Progenitor cell of endocrine pancreas (in vitro differentiated cells): ENCODE results near the gene COX6A2. TPM values are rescaled to one million over a fixed set of nuclear protein-coding genes. Genes with fewer than 3 reads are reported as not detected.

Experiments used
- DNase-seq: peaks from one replicate; pipeline ENCODE4 v3.0.0; 2021; ENCODE audit warnings: low spot score; ENCODE audit not compliant: unreplicated experiment
- H3K27ac Mint-ChIP-seq: 2 replicates; pipeline ENCODE4 v1.8.0; 2021; ENCODE audit warnings: mild to moderate bottlenecking, moderate library complexity, mixed read lengths
- H3K27me3 Mint-ChIP-seq: 2 replicates; pipeline ENCODE4 v1.8.0; 2021; ENCODE audit warnings: mixed read lengths
- H3K36me3 Mint-ChIP-seq: 2 replicates; pipeline ENCODE4 v1.8.0; 2022; ENCODE audit warnings: mixed read lengths; ENCODE audit not compliant: insufficient read depth
- H3K4me1 Mint-ChIP-seq: 2 replicates; pipeline ENCODE4 v1.8.0; 2021; ENCODE audit warnings: low read depth, mixed read lengths
- H3K4me3 Mint-ChIP-seq: 2 replicates; pipeline ENCODE4 v1.8.0; 2021; ENCODE audit warnings: low read depth, mild to moderate bottlenecking, moderate library complexity, mixed read lengths
- H3K9me3 Mint-ChIP-seq: 2 replicates; pipeline ENCODE4 v1.8.0; 2021; ENCODE audit warnings: low read depth, mixed read lengths
- CTCF ChIP-seq: fragments of 200-600 bp; sonication (generic); IDR thresholded peaks from one replicate; pipeline ENCODE4 v1.5.0; 2021; ENCODE audit warnings: antibody characterized with exemption, mild to moderate bottlenecking; ENCODE audit not compliant: unreplicated experiment
- total RNA-seq: library from RNA; stranded (reverse); gene quantifications from 2 replicates; pipeline ENCODE4 v1.2.1, GENCODE V29; 2021

Gene COX6A2
- total RNA-seq, 1 donor from 2014 or later: not detected

GRCh38 chr16:31467151-31467773 is 39.1 kb upstream of the COX6A2 start:
- H3K27me3 Mint-ChIP-seq: peaks cover 15% of the 10 kb centered on the region
- no peak for DNase-seq
- H3K4me1 Mint-ChIP-seq: peaks cover 3% of the 10 kb centered on the region
- peaks cover 10% of the 10 kb centered on the region for H3K36me3 Mint-ChIP-seq
- no peak overlapping the region for H3K4me3 Mint-ChIP-seq
- no peaks in the 10 kb centered on the region for H3K9me3 Mint-ChIP-seq
- no peak for TF ChIP-seq CTCF
- no peak overlapping the region for H3K27ac Mint-ChIP-seq

- Mint-ChIP-seq H3K4me1 (no peaks in the 10 kb centered on the region), H3K4me3 (no peak overlapping the region), H3K36me3 (peaks cover 10% of the 10 kb centered on the region), H3K27me3 (peaks cover 11% of the 10 kb centered on the region), H3K27ac (no peak overlapping the region), H3K9me3 (no peaks in the 10 kb centered on the region)
- TF ChIP-seq CTCF: no peak
- no peak for DNase-seq
Observed at GRCh38 chr16:31466381-31466841, 38.3 kb upstream of the COX6A2 start.

GRCh38 chr16:31465788-31466370 is 37.7 kb upstream of the COX6A2 start:
- Mint-ChIP-seq H3K9me3 (no peaks in the 10 kb centered on the region), H3K27ac (no peak overlapping the region)
- DNase-seq: no peak

GRCh38 chr16:31464781-31465260 is 36.7 kb upstream of the COX6A2 start:
- Mint-ChIP-seq H3K9me3 (no peaks in the 10 kb centered on the region), H3K27me3 (no peaks in the 10 kb centered on the region), H3K4me1 (peaks cover 4% of the 10 kb centered on the region), H3K36me3 (peaks cover 10% of the 10 kb centered on the region), H3K27ac (no peak overlapping the region), H3K4me3 (no peak overlapping the region)
- no peak for TF ChIP-seq CTCF
- DNase-seq: no peak

More at GRCh38 chr16:31465788-31466370, 37.7 kb upstream of the COX6A2 start:
- H3K36me3 Mint-ChIP-seq: peaks cover 10% of the 10 kb centered on the region
- no peak overlapping the region for H3K4me3 Mint-ChIP-seq
- no peak for TF ChIP-seq CTCF
- peaks cover 5% of the 10 kb centered on the region for H3K27me3 Mint-ChIP-seq
- H3K4me1 Mint-ChIP-seq: no peaks in the 10 kb centered on the region

- peaks cover 4% of the 10 kb centered on the region for H3K4me1 Mint-ChIP-seq
- H3K27ac Mint-ChIP-seq: no peak overlapping the region
- no peaks in the 10 kb centered on the region for H3K9me3 Mint-ChIP-seq
- no peak for TF ChIP-seq CTCF
- H3K27me3 Mint-ChIP-seq: no peaks in the 10 kb centered on the region
- peaks cover 10% of the 10 kb centered on the region for H3K36me3 Mint-ChIP-seq
- no peak overlapping the region for H3K4me3 Mint-ChIP-seq
- no peak for DNase-seq
Observed at GRCh38 chr16:31464348-31464769, 36.2 kb upstream of the COX6A2 start.
